Peyer's patch (tissue), 4 donors: ENCODE measurements around the gene LRRN2.

Experiments used
- POLR2A ChIP-seq, 2 donors: fragments of 450-650 bp; IDR thresholded peaks; one replicate each; pipeline ENCODE4 v1.5.1; 2017; ENCODE audit warnings: antibody characterized with exemption in 2 of 2, mild to moderate bottlenecking in 2 of 2, moderate library complexity in 2 of 2
- TF ChIP-seq, protein P1 (sequence below), 6 experiments: fragments of 450-650 bp in 4 of 6; fragments of 200-600 bp in 2 of 6; sonication (generic) in 1 of 6; IDR thresholded peaks; one replicate each; pipeline ENCODE4 v1.5.1; 2017 to 2019; ENCODE audit warnings: antibody characterized with exemption in 6 of 6, mild to moderate bottlenecking in 3 of 6, moderate library complexity in 1 of 6

DNA sequence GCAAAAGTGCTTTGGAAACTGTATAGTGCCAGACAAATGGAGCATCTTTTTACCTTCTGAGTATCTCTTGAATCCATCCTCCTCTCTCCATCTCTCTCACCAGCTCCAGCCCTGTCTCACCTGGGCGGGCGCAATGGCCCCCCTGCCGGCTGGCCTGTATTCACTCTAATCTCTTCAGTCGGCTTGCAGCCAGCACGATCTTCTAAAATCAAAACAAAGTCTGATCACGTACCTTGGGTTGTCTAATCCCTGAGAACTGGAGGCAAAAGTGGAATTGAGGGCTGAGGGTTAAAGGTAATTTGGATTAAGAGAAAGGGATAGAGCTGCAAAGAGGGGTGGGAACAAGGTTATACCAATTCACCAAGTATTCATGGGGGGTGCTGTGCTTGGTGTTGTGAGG lies 46.0 kb upstream of the LRRN2 start:
- TF ChIP-seq, protein P1, sequence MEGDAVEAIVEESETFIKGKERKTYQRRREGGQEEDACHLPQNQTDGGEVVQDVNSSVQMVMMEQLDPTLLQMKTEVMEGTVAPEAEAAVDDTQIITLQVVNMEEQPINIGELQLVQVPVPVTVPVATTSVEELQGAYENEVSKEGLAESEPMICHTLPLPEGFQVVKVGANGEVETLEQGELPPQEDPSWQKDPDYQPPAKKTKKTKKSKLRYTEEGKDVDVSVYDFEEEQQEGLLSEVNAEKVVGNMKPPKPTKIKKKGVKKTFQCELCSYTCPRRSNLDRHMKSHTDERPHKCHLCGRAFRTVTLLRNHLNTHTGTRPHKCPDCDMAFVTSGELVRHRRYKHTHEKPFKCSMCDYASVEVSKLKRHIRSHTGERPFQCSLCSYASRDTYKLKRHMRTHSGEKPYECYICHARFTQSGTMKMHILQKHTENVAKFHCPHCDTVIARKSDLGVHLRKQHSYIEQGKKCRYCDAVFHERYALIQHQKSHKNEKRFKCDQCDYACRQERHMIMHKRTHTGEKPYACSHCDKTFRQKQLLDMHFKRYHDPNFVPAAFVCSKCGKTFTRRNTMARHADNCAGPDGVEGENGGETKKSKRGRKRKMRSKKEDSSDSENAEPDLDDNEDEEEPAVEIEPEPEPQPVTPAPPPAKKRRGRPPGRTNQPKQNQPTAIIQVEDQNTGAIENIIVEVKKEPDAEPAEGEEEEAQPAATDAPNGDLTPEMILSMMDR (IDR thresholded peaks at IDR 0.05), result no peak
- no peak for TF ChIP-seq POLR2A (IDR thresholded peaks at IDR 0.05)
